H1 (cell line): ENCODE data around the gene ITPR1. TPM values are rescaled to one million over a fixed set of nuclear protein-coding genes. Genes with fewer than 3 reads are reported as not detected.

Experiments used
- CTCF ChIA-PET: fragments of 300-600 bp; sonication (Branson Sonifier 250); formaldehyde crosslinking; loops from one replicate; lab custom pipeline; 2021; ENCODE audit not compliant: partially characterized antibody; lab: Charles Lee
- POLR2A ChIA-PET: fragments of 300-600 bp; sonication (Branson Sonifier 250); formaldehyde crosslinking; loops from one replicate; lab custom pipeline; 2021; ENCODE audit warnings: inconsistent platforms; ENCODE audit not compliant: partially characterized antibody; lab: Charles Lee
- DNase-seq, 2 experiments: peaks; one replicate each; pipeline versions ENCODE4 v3.0.0 to v3.0.0-alpha.2; 2010 to 2022; ENCODE audit warnings: low spot score in 2 of 2, low read depth in 1 of 2, mixed read lengths in 1 of 2
- FAIRE-seq: peaks from 2 replicates; lab custom pipeline; 2011; peaks lifted over from hg19 to GRCh38; lab: Jason Lieb, UNC
- H2AFZ ChIP-seq: 2 replicates; pipeline ENCODE4 v1.8.1; 2012; ENCODE audit warnings: low read length, inconsistent platforms
- H2AK5ac ChIP-seq: 2 replicates; pipeline ENCODE4 v1.6.1; 2013; ENCODE audit warnings: low read depth, low read length
- H2BK120ac ChIP-seq: replicated peaks from 2 replicates; pipeline ENCODE3; 2013; ENCODE audit warnings: low read depth, low read length, inconsistent platforms
- H2BK12ac ChIP-seq: 2 replicates; pipeline ENCODE4 v1.6.1; 2013; ENCODE audit warnings: low read depth, low read length
- H2BK15ac ChIP-seq: 2 replicates; pipeline ENCODE4 v1.6.1; 2013; ENCODE audit warnings: low read length
- H2BK20ac ChIP-seq: 2 replicates; pipeline ENCODE4 v1.6.1; 2013; ENCODE audit warnings: low read length
- H2BK5ac ChIP-seq: 2 replicates; pipeline ENCODE4 v1.6.1; 2013; ENCODE audit warnings: low read depth, low read length
- H3K14ac ChIP-seq: 2 replicates; pipeline ENCODE4 v1.6.1; 2013; ENCODE audit warnings: inconsistent platforms; ENCODE audit not compliant: insufficient read length
- H3K18ac ChIP-seq: 2 replicates; pipeline ENCODE4 v1.6.1; 2013; ENCODE audit warnings: low read length; ENCODE audit errors: extremely low read depth
- H3K23ac ChIP-seq: 2 replicates; pipeline ENCODE4 v1.6.1; 2013; ENCODE audit warnings: inconsistent platforms; ENCODE audit not compliant: insufficient read length
- H3K23me2 ChIP-seq: 2 replicates; pipeline ENCODE4 v1.6.1; 2013; ENCODE audit warnings: low read depth, low read length
- H3K27ac ChIP-seq: 2 replicates; pipeline ENCODE4 v1.6.1; 2011; ENCODE audit warnings: low read depth, low read length, inconsistent platforms
- H3K27me3 ChIP-seq, 4 experiments: replicated peaks in 1 of 4; 1 replicate in 1 of 4; 2 replicates in 3 of 4; pipeline versions ENCODE4 v1.6.1 to v1.8.1; 2011 to 2013; ENCODE audit warnings: low read length in 3 of 4, mild to moderate bottlenecking in 3 of 4, inconsistent platforms in 2 of 4, mixed read lengths in 2 of 4, moderate library complexity in 1 of 4; ENCODE audit not compliant: control insufficient read depth in 3 of 4, insufficient read depth in 3 of 4; ENCODE audit errors: extremely low read depth in 1 of 4
- H3K36me3 ChIP-seq, 4 experiments: 2 replicates each; pipeline versions ENCODE4 v1.6.1 to v1.8.1; 2011 to 2013; ENCODE audit warnings: mild to moderate bottlenecking in 4 of 4, low read length in 3 of 4, moderate library complexity in 2 of 4, control low read depth in 1 of 4, inconsistent platforms in 1 of 4; ENCODE audit not compliant: insufficient read depth in 4 of 4, control insufficient read depth in 2 of 4
- H3K4ac ChIP-seq: replicated peaks from 2 replicates; pipeline ENCODE3; 2013; ENCODE audit warnings: low read length, low read depth, mixed read lengths, inconsistent platforms; ENCODE audit not compliant: insufficient read length
- H3K4me1 ChIP-seq, 4 experiments: replicated peaks in 1 of 4; 1 replicate in 1 of 4; 2 replicates in 3 of 4; pipeline versions ENCODE4 v1.6.1 to v1.8.1; 2011 to 2013; ENCODE audit warnings: low read length in 3 of 4, inconsistent platforms in 2 of 4, mixed read lengths in 1 of 4; ENCODE audit not compliant: insufficient read depth in 4 of 4, control insufficient read depth in 3 of 4
- H3K4me2 ChIP-seq, 2 experiments: 2 replicates each; pipeline versions ENCODE4 v1.6.1 to v1.8.1; 2011 to 2013; ENCODE audit warnings: low read depth in 2 of 2, low read length in 2 of 2, control low read depth in 1 of 2, inconsistent platforms in 1 of 2, mild to moderate bottlenecking in 1 of 2; ENCODE audit not compliant: insufficient read depth in 1 of 2
- H3K4me3 ChIP-seq, 4 experiments: fragments of 200-600, 300-600 bp in 1 of 4; sonication (generic), shearing (Covaris generic), sonication (Bioruptor Twin) in 1 of 4; 2 replicates each; pipeline versions ENCODE4 v1.5.1 to v1.8.1; 2011 to 2016; ENCODE audit warnings: low read length in 4 of 4, low read depth in 3 of 4, control low read depth in 2 of 4, inconsistent platforms in 2 of 4, mild to moderate bottlenecking in 2 of 4, mixed read lengths in 1 of 4, moderate library complexity in 1 of 4; ENCODE audit not compliant: insufficient read depth in 2 of 4; ENCODE audit errors: extremely low read depth in 1 of 4
- H3K56ac ChIP-seq: replicated peaks from 2 replicates; pipeline ENCODE3; 2013; ENCODE audit warnings: low read depth, mild to moderate bottlenecking, mixed read lengths, low read length, inconsistent platforms; ENCODE audit not compliant: insufficient read length
- H3K79me1 ChIP-seq: 2 replicates; pipeline ENCODE4 v1.6.1; 2013; ENCODE audit warnings: low read depth, low read length, control low read depth
- H3K79me2 ChIP-seq, 2 experiments: 2 replicates each; pipeline versions ENCODE4 v1.6.1 to v1.8.1; 2012 to 2013; ENCODE audit warnings: low read length in 2 of 2, mild to moderate bottlenecking in 2 of 2, inconsistent platforms in 1 of 2; ENCODE audit not compliant: insufficient read depth in 2 of 2, control insufficient read depth in 1 of 2
- H3K9ac ChIP-seq, 4 experiments: replicated peaks in 1 of 4; 1 replicate in 1 of 4; 2 replicates in 3 of 4; pipeline versions ENCODE4 v1.6.1 to v1.8.1; 2011 to 2013; ENCODE audit warnings: low read depth in 3 of 4, low read length in 3 of 4, control low read depth in 2 of 4, mild to moderate bottlenecking in 2 of 4, moderate library complexity in 2 of 4, inconsistent platforms in 1 of 4; ENCODE audit errors: extremely low read depth in 1 of 4
- H3K9me3 ChIP-seq, 2 experiments: 2 replicates each; pipeline versions ENCODE4 v1.6.1 to v1.8.1; 2012 to 2013; ENCODE audit warnings: mild to moderate bottlenecking in 2 of 2, moderate library complexity in 2 of 2, control low read depth in 1 of 2, inconsistent platforms in 1 of 2, low read depth in 1 of 2, low read length in 1 of 2, mixed read lengths in 1 of 2; ENCODE audit not compliant: insufficient read depth in 2 of 2
- H4K20me1 ChIP-seq, 2 experiments: replicated peaks in 1 of 2; 2 replicates each; pipeline versions ENCODE3 to v1.8.1; 2011 to 2013; ENCODE audit warnings: inconsistent platforms in 2 of 2, low read length in 2 of 2, mild to moderate bottlenecking in 1 of 2; ENCODE audit not compliant: insufficient read depth in 2 of 2, control insufficient read depth in 1 of 2
- H4K5ac ChIP-seq: 2 replicates; pipeline ENCODE4 v1.6.1; 2013; ENCODE audit warnings: low read length, low read depth, mixed read lengths, inconsistent platforms; ENCODE audit not compliant: insufficient read length
- H4K8ac ChIP-seq: 2 replicates; pipeline ENCODE4 v1.8.0; 2013; ENCODE audit warnings: mild to moderate bottlenecking, moderate library complexity, low read length, inconsistent platforms; ENCODE audit not compliant: insufficient read depth; ENCODE audit errors: extremely low read depth
- H4K91ac ChIP-seq: replicated peaks from 2 replicates; pipeline ENCODE3; 2013; ENCODE audit warnings: low read length, mixed read lengths, inconsistent platforms; ENCODE audit not compliant: insufficient read length
- GABPA ChIP-seq: IDR thresholded peaks from 2 replicates; pipeline ENCODE4 v1.6.1; 2011; ENCODE audit warnings: mild to moderate bottlenecking, low read length, moderate library complexity, borderline replicate concordance; ENCODE audit not compliant: insufficient read depth
- WGBS, 2 experiments: shearing (Covaris generic) in 1 of 2; methylation state at CpG; one replicate each; pipeline versions ENCODE4 v1.1.6 to v1.1.7; 2013 to 2015; ENCODE audit warnings: low lambda C conversion rate in 2 of 2, mixed read lengths in 2 of 2, inconsistent platforms in 1 of 2, low coverage in 1 of 2, missing lambda C conversion rate in 1 of 2; ENCODE audit not compliant: insufficient replicate concordance in 2 of 2, insufficient coverage in 1 of 2, insufficient read length in 1 of 2; ENCODE audit errors: extremely low coverage in 1 of 2, missing lambda C conversion rate in 1 of 2; 5-methylcytosine and 5-hydroxymethylcytosine counted together
- polyA plus RNA-seq, 7 experiments: library from polyadenylated mRNA; depleted of rRNA in 3 of 7; stranded (reverse) in 5 of 7; unstranded in 2 of 7; fragments of >200 nt in 5 of 7; fragments of 200-250 nt in 2 of 7; gene quantifications; 1 replicate in 5 of 7; 2 replicates in 1 of 7; 4 replicates in 1 of 7; pipeline versions ENCODE4 v1.2.1 to v1.2.3, GENCODE V29; 2011 to 2013; ENCODE audit warnings: missing spikeins in 2 of 7, mixed read lengths in 2 of 7
- total RNA-seq: library from RNA; stranded (reverse); fragmentation: NEBNext Ultra II Directional; extraction: Animal tissue kit (Norgen Biotek cat#: 25700); gene quantifications from 2 replicates; pipeline ENCODE4 v1.2.1, GENCODE V29; 2021

ITPR1 gene
- total and polyA plus RNA-seq, 2 of the 8 experiments (the other 6 are each of a cell fraction or from before 2014, with no cell fraction given), result 2.5 to 16.3 TPM

GRCh38 chr3:4548356-4548755, 55.2 kb downstream of the ITPR1 start:
- Histone ChIP-seq H2BK12ac (no peak overlapping the region), H3K9ac (no peak overlapping the region), H3K79me2 (no peaks in the 10 kb centered on the region), H3K4me2 (no peak overlapping the region), H2BK15ac (no peak overlapping the region), H3K27me3 (no peaks in the 10 kb centered on the region), H2BK120ac (no peak overlapping the region), H2BK20ac (no peak overlapping the region), H3K27ac (no peak overlapping the region), H3K4me1 (no peaks in the 10 kb centered on the region), H3K23ac (no peak overlapping the region), H3K56ac (no peak overlapping the region), H4K5ac (no peak overlapping the region), H3K36me3 (no peaks in the 10 kb centered on the region), H3K9me3 (no peaks in the 10 kb centered on the region), H3K79me1 (no peaks in the 10 kb centered on the region), H4K20me1 (no peaks in the 10 kb centered on the region), H3K18ac (no peak overlapping the region), H3K4ac (no peak overlapping the region), H2AK5ac (no peak overlapping the region), H2AFZ (no peak overlapping the region), H3K23me2 (no peaks in the 10 kb centered on the region), H3K4me3 (no peak overlapping the region), H4K8ac (no peak overlapping the region), H2BK5ac (no peak overlapping the region), H4K91ac (no peak overlapping the region), H3K14ac (no peak overlapping the region)
- ChIA-PET CTCF (interaction anchor here (0.7 kb wide), 1 partner anchor 85 kb away, joined by 3 read pairs; no protein-coding TSS in a partner anchor), POLR2A (no interaction called here)
- DNase-seq (no peak), FAIRE-seq (no peak)
- no peak for TF ChIP-seq GABPA
- 87% methylated on average over 4 of the region's 4 CpGs; no CpG with 5 or more reads in 1 of the 2 experiments for WGBS, 2 experiments
